OCI-LY3 (cell line): Measurements from ENCODE around the gene ZNF544.

Experiments used
- CTCF ChIP-seq: fragments of 200-600, 300-600 bp; sonication (generic); IDR thresholded peaks from 2 replicates; pipeline ENCODE4 v1.5.1; 2014; ENCODE audit warnings: antibody characterized with exemption, low read length, low read depth
- EZH2phosphoT487 ChIP-seq: fragments of 200-600 bp; shearing (Covaris generic); IDR thresholded peaks from 2 replicates; pipeline ENCODE4 v1.6.1; 2018; ENCODE audit warnings: antibody characterized with exemption, mixed run types, low read depth

- TF ChIP-seq CTCF (no peak), EZH2phosphoT487 (no peak)
Measured at GRCh38 chr19:58243351-58243750, 14.6 kb downstream of the ZNF544 start.
